H9 (cell line): ENCODE results near the gene PLOD1. TPM values are rescaled to one million over a fixed set of nuclear protein-coding genes. Genes with fewer than 3 reads are reported as not detected.

Experiments
- DNase-seq: peaks from one replicate; pipeline ENCODE4 v3.0.0-alpha.2; 2017
- H2AFZ ChIP-seq: one replicate; pipeline ENCODE4 v1.6.1; 2013; ENCODE audit warnings: mild to moderate bottlenecking, low read length, control low read depth, moderate library complexity
- H2AK5ac ChIP-seq: 2 replicates; pipeline ENCODE4 v1.6.1; 2013; ENCODE audit warnings: low read length, control low read depth, mixed read lengths; ENCODE audit not compliant: insufficient read length
- H2BK120ac ChIP-seq: one replicate; pipeline ENCODE4 v1.6.1; 2013; ENCODE audit warnings: low read depth, mild to moderate bottlenecking, low read length, control low read depth, inconsistent platforms; ENCODE audit not compliant: poor library complexity, severe bottlenecking
- H2BK12ac ChIP-seq: 2 replicates; pipeline ENCODE4 v1.6.1; 2013; ENCODE audit warnings: low read length, control low read depth, mixed read lengths, low read depth; ENCODE audit not compliant: insufficient read length
- H2BK15ac ChIP-seq: 2 replicates; pipeline ENCODE4 v1.6.1; 2013; ENCODE audit warnings: low read depth, low read length, control low read depth
- H2BK20ac ChIP-seq: one replicate; pipeline ENCODE4 v1.6.1; 2013; ENCODE audit warnings: low read depth, mild to moderate bottlenecking, low read length, control low read depth, inconsistent platforms; ENCODE audit not compliant: poor library complexity, severe bottlenecking
- H2BK5ac ChIP-seq: 2 replicates; pipeline ENCODE4 v1.6.1; 2013; ENCODE audit warnings: low read length, control low read depth, mixed read lengths; ENCODE audit not compliant: insufficient read length
- H3K14ac ChIP-seq: 2 replicates; pipeline ENCODE4 v1.6.1; 2013; ENCODE audit warnings: low read length, control low read depth; ENCODE audit not compliant: insufficient read depth
- H3K18ac ChIP-seq: 2 replicates; pipeline ENCODE4 v1.6.1; 2013; ENCODE audit warnings: low read depth, mild to moderate bottlenecking, mixed read lengths, low read length, control low read depth; ENCODE audit not compliant: insufficient read length
- H3K23ac ChIP-seq: 2 replicates; pipeline ENCODE4 v1.6.1; 2013; ENCODE audit warnings: low read length, control low read depth, mixed read lengths, low read depth; ENCODE audit not compliant: insufficient read length
- H3K23me2 ChIP-seq: 2 replicates; pipeline ENCODE4 v1.6.1; 2013; ENCODE audit warnings: low read depth, mild to moderate bottlenecking, mixed read lengths, low read length, control low read depth; ENCODE audit not compliant: insufficient read length, poor library complexity, severe bottlenecking
- H3K27ac ChIP-seq: 2 replicates; pipeline ENCODE4 v1.5.1; 2013; ENCODE audit warnings: low read length, control low read depth, mixed read lengths, low read depth; ENCODE audit not compliant: insufficient read length
- H3K27me3 ChIP-seq: 2 replicates; pipeline ENCODE4 v1.6.1; 2013; ENCODE audit warnings: low read length, control low read depth, inconsistent platforms; ENCODE audit not compliant: insufficient read depth
- H3K4ac ChIP-seq: 2 replicates; pipeline ENCODE4 v1.6.1; 2013; ENCODE audit warnings: low read depth, mild to moderate bottlenecking, control low read depth, inconsistent platforms, low read length, moderate library complexity
- H3K4me1 ChIP-seq: 2 replicates; pipeline ENCODE4 v1.6.1; 2013; ENCODE audit warnings: low read length, control low read depth, inconsistent platforms; ENCODE audit not compliant: insufficient read depth
- H3K4me2 ChIP-seq: 2 replicates; pipeline ENCODE4 v1.6.1; 2013; ENCODE audit warnings: low read length, control low read depth, mixed read lengths; ENCODE audit not compliant: insufficient read length, insufficient read depth
- H3K56ac ChIP-seq: 2 replicates; pipeline ENCODE4 v1.6.1; 2013; ENCODE audit warnings: low read depth, mild to moderate bottlenecking, mixed read lengths, low read length, control low read depth; ENCODE audit not compliant: insufficient read length
- H3K79me1 ChIP-seq: 2 replicates; pipeline ENCODE4 v1.6.1; 2013; ENCODE audit warnings: low read depth, mild to moderate bottlenecking, moderate library complexity, low read length, control low read depth, inconsistent platforms; ENCODE audit not compliant: insufficient read depth, poor library complexity, severe bottlenecking
- H3K79me2 ChIP-seq: 2 replicates; pipeline ENCODE4 v1.6.1; 2013; ENCODE audit warnings: low read length, control low read depth, inconsistent platforms; ENCODE audit not compliant: insufficient read depth
- H3K9ac ChIP-seq: 2 replicates; pipeline ENCODE4 v1.6.1; 2013; ENCODE audit warnings: low read length, control low read depth, mixed read lengths; ENCODE audit not compliant: insufficient read length; ENCODE audit errors: extremely low read depth
- H3K9me3 ChIP-seq: one replicate; pipeline ENCODE4 v1.6.1; 2013; ENCODE audit warnings: low read depth, low read length, inconsistent platforms; ENCODE audit not compliant: control insufficient read depth
- H3T11ph ChIP-seq: one replicate; pipeline ENCODE4 v1.6.1; 2013; ENCODE audit warnings: mild to moderate bottlenecking, low read length, control low read depth, inconsistent platforms
- H4K20me1 ChIP-seq: one replicate; pipeline ENCODE4 v1.6.1; 2013; ENCODE audit not compliant: control insufficient read depth, insufficient read length, insufficient read depth
- H4K5ac ChIP-seq: 2 replicates; pipeline ENCODE4 v1.6.1; 2013; ENCODE audit warnings: low read depth, mild to moderate bottlenecking, mixed read lengths, low read length, control low read depth; ENCODE audit not compliant: insufficient read length
- H4K8ac ChIP-seq: replicated peaks from 2 replicates; pipeline ENCODE4 v1.6.1; 2013; ENCODE audit warnings: low read length, control low read depth, mixed read lengths, low read depth; ENCODE audit not compliant: insufficient read length
- H4K91ac ChIP-seq: 2 replicates; pipeline ENCODE4 v1.6.1; 2013; ENCODE audit warnings: low read depth, mild to moderate bottlenecking, moderate library complexity, mixed read lengths, low read length, control low read depth; ENCODE audit not compliant: insufficient read length
- H3K27ac Mint-ChIP-seq, 3 experiments: 2 replicates in 2 of 3; 3 replicates in 1 of 3; pipeline ENCODE4 v1.8.0; 2020 to 2021; ENCODE audit warnings: mixed read lengths in 3 of 3, mild to moderate bottlenecking in 1 of 3, moderate library complexity in 1 of 3
- H3K27me3 Mint-ChIP-seq: 2 replicates; pipeline ENCODE4 v1.8.0; 2021; ENCODE audit warnings: low read depth, mild to moderate bottlenecking, moderate library complexity, mixed read lengths
- H3K36me3 Mint-ChIP-seq, 3 experiments: 2 replicates in 2 of 3; 3 replicates in 1 of 3; pipeline ENCODE4 v1.8.0; 2020 to 2021; ENCODE audit warnings: low read depth in 3 of 3, mixed read lengths in 3 of 3; ENCODE audit not compliant: insufficient read depth in 1 of 3
- H3K4me1 Mint-ChIP-seq, 2 experiments: 2 replicates each; pipeline ENCODE4 v1.8.0; 2020; ENCODE audit warnings: mixed read lengths in 2 of 2
- H3K4me3 Mint-ChIP-seq, 2 experiments: 2 replicates in 1 of 2; 3 replicates in 1 of 2; pipeline ENCODE4 v1.8.0; 2020 to 2021; ENCODE audit warnings: mild to moderate bottlenecking in 2 of 2, mixed read lengths in 2 of 2, moderate library complexity in 1 of 2
- H3K9me3 Mint-ChIP-seq, 2 experiments: 2 replicates in 1 of 2; 3 replicates in 1 of 2; pipeline ENCODE4 v1.8.0; 2020; ENCODE audit warnings: mild to moderate bottlenecking in 2 of 2, mixed read lengths in 2 of 2, moderate library complexity in 1 of 2
- CTCF ChIP-seq: fragments of 200-600 bp; sonication (generic); conservative IDR thresholded peaks from 3 replicates; pipeline ENCODE4 v1.8.0; 2021; ENCODE audit warnings: antibody characterized with exemption, mild to moderate bottlenecking
- WGBS: extraction: QIAGEN DNeasy Blood & Tissue Kit; methylation state at CpG from one replicate; pipeline ENCODE4 v1.1.7; 2013; ENCODE audit warnings: missing lambda C conversion rate, low lambda C conversion rate, mixed read lengths; ENCODE audit not compliant: insufficient read length; ENCODE audit errors: extremely low coverage; 5-methylcytosine and 5-hydroxymethylcytosine counted together
- total RNA-seq: library from RNA; stranded (reverse); gene quantifications from 2 replicates; pipeline ENCODE4 v1.2.1, GENCODE V29; 2021

The PLOD1 gene
- total RNA-seq, 1 experiment from 2014 or later, result 57.0 TPM

- no peak overlapping the region for H3K23ac ChIP-seq
- no peak overlapping the region for H3T11ph ChIP-seq
- H3K14ac ChIP-seq, result no peak overlapping the region
- no peak overlapping the region for H3K27ac ChIP-seq
- H3K56ac ChIP-seq, result no peak overlapping the region
- H3K4me3 Mint-ChIP-seq, result no peak overlapping the region
- H3K79me2 ChIP-seq, result no peaks in the 10 kb centered on the region
- no peaks in the 10 kb centered on the region for H3K4me1 Mint-ChIP-seq
- no peaks in the 10 kb centered on the region for H3K23me2 ChIP-seq
- no peak overlapping the region for H2BK5ac ChIP-seq
- no peak for TF ChIP-seq CTCF
- no peak overlapping the region for H3K18ac ChIP-seq
- no peak overlapping the region for H4K8ac ChIP-seq
- no peaks in the 10 kb centered on the region for H4K20me1 ChIP-seq
- no peak overlapping the region for H2BK12ac ChIP-seq
- no peaks in the 10 kb centered on the region for H3K4me1 ChIP-seq
- no peak overlapping the region for H3K4ac ChIP-seq
- no peaks in the 10 kb centered on the region for H3K27me3 ChIP-seq
- H3K79me1 ChIP-seq, result no peaks in the 10 kb centered on the region
- H2BK15ac ChIP-seq, result no peak overlapping the region
- H4K5ac ChIP-seq, result no peak overlapping the region
- no peak overlapping the region for H2BK20ac ChIP-seq
- H2BK120ac ChIP-seq, result no peak overlapping the region
- H3K4me2 ChIP-seq, result no peak overlapping the region
- H3K9me3 Mint-ChIP-seq, result no peaks in the 10 kb centered on the region
- no peak overlapping the region for H4K91ac ChIP-seq
- H2AFZ ChIP-seq, result no peak overlapping the region
- H2AK5ac ChIP-seq, result no peak overlapping the region
- peaks cover 10 to 44% (median 27%) of the 10 kb centered on the region in 3 experiments; a peak in 6 of 7 replicates for H3K36me3 Mint-ChIP-seq
- no peak overlapping the region for H3K9ac ChIP-seq
- no peaks in the 10 kb centered on the region for H3K27me3 Mint-ChIP-seq
- no peak overlapping the region for H3K27ac Mint-ChIP-seq
- WGBS, result no CpG with 5 or more reads among the region's 12 CpGs
- H3K9me3 ChIP-seq, result no peaks in the 10 kb centered on the region
- no peak for DNase-seq
Observed at GRCh38 chr1:11957897-11958296, 23.4 kb downstream of the PLOD1 start.
